AG10803 (cell line): ENCODE results near the gene CIROP.

Experiments used
- DNase-seq: peaks from one replicate; pipeline ENCODE4 v3.0.0; 2010; ENCODE audit warnings: low read depth
- H3K4me3 ChIP-seq: 2 replicates; pipeline ENCODE4 v1.5.1; 2011; ENCODE audit warnings: mild to moderate bottlenecking, low read length, control low read depth
- TF ChIP-seq, protein P1 (sequence below): conservative IDR thresholded peaks from 2 replicates; pipeline ENCODE4 v1.5.1; 2011; ENCODE audit warnings: mild to moderate bottlenecking, low read length, control low read depth, inconsistent platforms

CIROP gene

DNA sequence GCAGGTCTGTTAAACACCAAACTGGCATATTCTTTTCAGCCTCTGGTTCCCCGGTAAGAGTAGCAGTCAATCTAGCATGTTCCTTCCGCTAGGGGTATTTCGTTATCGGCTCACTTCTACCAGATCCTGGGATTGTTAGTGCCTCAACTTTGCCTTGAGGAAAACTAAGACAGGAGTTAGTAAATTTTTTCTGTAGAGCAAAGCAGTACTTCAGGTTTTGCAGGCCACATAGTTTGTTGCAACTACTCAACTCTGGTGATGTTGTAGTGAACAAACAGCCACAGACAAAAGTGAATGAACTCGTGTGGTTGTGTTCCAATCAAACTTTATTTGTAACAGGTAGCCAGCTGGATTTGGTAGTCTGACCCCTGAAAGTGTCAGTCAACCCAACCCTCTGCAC lies 41.2 kb downstream of the CIROP start:
- no peak overlapping the region for H3K4me3 ChIP-seq
- TF ChIP-seq, protein P1, sequence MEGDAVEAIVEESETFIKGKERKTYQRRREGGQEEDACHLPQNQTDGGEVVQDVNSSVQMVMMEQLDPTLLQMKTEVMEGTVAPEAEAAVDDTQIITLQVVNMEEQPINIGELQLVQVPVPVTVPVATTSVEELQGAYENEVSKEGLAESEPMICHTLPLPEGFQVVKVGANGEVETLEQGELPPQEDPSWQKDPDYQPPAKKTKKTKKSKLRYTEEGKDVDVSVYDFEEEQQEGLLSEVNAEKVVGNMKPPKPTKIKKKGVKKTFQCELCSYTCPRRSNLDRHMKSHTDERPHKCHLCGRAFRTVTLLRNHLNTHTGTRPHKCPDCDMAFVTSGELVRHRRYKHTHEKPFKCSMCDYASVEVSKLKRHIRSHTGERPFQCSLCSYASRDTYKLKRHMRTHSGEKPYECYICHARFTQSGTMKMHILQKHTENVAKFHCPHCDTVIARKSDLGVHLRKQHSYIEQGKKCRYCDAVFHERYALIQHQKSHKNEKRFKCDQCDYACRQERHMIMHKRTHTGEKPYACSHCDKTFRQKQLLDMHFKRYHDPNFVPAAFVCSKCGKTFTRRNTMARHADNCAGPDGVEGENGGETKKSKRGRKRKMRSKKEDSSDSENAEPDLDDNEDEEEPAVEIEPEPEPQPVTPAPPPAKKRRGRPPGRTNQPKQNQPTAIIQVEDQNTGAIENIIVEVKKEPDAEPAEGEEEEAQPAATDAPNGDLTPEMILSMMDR = no peak
- no peak for DNase-seq

DNA sequence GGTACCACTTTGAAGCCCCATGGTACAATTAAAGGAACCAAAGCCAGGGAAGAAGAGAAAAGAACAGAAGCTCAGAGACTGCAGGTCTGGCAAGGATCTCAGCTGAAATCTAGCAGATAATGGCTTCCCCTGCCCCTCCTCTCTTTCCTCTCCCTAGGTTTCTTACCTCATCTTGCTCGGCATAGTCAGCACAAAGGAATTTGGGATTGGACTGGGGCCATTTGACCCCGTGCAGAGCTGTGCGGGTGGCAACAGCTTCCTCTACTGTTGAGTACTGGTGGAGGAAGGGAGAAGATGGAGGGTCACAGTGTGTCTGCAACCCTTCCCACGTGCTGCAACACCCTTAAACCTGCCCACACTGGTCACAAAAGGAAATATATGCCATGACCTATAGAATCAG lies 42.8 kb downstream of the CIROP start:
- peak; percentile 90 for DNase-seq

GRCh38 chr14:23060536-23061260 lies 44.1 kb downstream of the CIROP start:
- H3K4me3 ChIP-seq = no peak overlapping the region
- DNase-seq = no peak
- TF ChIP-seq, protein P1 = no peak

More for the DNA sequence above, 42.8 kb downstream of the CIROP start:
- TF ChIP-seq, protein P1 = peak; percentile 16; the same call in 1 of the 2 replicates
- H3K4me3 ChIP-seq = no peak overlapping the region

DNA sequence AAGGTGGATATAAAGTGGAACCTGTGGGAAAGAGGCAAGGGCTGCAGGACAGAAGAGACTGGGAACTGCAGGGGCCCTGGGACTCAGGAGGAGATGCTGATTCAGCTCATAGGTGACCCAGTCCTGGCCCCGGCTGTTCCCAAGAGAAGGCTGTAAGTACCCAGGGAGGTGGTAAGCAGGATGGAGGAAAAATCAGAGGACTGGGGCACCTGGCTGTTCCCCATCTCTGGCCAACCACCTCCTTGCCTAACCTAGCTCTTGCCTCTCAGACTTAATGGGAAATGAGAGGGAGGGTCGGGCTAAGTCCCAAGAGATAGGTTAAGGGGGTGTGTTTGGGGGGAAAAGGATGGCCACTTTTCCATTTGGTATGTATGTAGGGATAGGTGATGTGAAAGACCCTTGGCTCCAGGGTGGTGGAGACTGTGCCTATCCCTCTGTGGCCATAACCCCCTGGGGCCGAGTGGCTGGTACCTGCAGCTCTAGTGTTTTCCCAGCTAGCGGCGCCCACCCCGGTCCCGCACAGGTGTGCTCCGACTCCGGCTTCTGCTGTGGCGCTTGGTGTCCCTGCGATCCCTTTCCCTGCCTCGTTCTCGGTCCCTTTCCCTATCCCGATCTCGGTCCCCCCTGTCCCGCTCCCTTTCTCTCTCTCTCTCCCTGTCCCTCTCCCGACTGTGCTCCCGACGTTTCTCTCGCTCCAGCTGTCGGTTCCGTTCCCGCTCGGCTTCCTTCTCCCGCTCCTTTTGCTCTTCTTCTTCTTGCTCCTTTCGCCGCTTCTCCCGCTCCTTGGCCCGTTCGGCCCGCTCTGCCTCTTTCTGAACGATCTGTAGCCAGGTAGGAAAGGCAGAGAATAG lies 45.9 kb downstream of the CIROP start:
- DNase-seq = no peak
- TF ChIP-seq, protein P1 = no peak
- H3K4me3 ChIP-seq = no peak overlapping the region

GRCh38 chr14:23057757-23058653 lies 46.8 kb downstream of the CIROP start:
- TF ChIP-seq, protein P1 = peak; percentile 87
- peak; percentile 70 for DNase-seq
- H3K4me3 ChIP-seq = peak overlapping the region; percentile 62

DNA sequence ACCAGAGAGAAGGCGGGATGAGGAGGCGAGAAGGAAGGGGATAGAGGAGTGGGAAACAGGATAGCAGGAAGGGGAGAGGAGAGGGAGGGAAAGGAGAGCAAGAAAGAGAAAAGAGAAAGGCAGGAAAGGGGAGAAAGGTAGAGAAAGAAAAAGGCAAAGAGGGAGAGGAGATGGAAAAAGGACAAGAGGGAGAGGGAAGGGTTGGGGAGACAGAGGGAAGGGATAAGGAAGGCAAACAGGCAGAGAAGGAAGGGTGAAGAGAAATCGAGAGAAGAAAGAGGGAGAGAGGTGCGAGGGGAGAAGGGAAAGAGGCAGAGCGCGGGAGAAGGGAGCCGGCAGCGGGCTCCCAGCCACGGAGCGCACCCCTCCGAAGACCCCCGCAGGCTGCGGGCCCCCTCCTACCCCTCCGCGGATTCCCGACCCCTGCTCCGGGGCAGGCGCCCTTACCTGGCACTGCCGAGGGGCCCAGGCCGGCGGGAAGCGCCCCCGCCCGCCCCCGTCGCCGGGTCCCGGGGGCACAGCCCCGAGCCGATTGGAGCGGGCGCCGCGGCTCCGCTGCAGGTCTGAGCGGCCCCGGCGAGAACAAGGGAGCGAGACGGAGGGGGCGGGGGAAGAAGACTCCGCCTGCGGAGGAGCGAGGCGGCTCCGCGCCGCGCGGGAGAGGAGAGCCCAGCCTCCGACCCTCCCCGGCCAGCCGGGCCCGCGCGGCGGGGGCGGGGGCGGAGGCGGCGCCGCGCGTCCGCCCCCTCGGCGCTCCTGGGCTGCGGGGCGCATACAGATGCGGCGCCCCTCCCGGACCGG lies 47.6 kb downstream of the CIROP start, which contains the start of gene CDH24:
TSS of gene CDH24 (minus strand) at position 565 of the 801 bp plus-strand sequence. CDS start 1,787 bp downstream, outside the sequence.
- peak; percentile 55 for DNase-seq
- TF ChIP-seq, protein P1 = no peak
- peak within 1 kb of the TSS; percentile 62 for H3K4me3 ChIP-seq
